Nephron progenitor cell (in vitro differentiated cells): ENCODE measurements around the gene NFATC1.
"Not testable (repeated sequence)": the region's sequence is repeated elsewhere in the genome, so short reads cannot be mapped to it uniquely, and the experiment has no call there.

Experiments used
- DNase-seq: peaks from one replicate; pipeline ENCODE4 v3.0.0; 2021
- H3K27ac Mint-ChIP-seq: 2 replicates; pipeline ENCODE4 v1.8.0; 2021; ENCODE audit warnings: mild to moderate bottlenecking, moderate library complexity, mixed read lengths
- H3K27me3 Mint-ChIP-seq: 2 replicates; pipeline ENCODE4 v1.8.0; 2021; ENCODE audit warnings: mild to moderate bottlenecking, low read depth, mixed read lengths; ENCODE audit not compliant: poor library complexity
- H3K36me3 Mint-ChIP-seq: 2 replicates; pipeline ENCODE4 v1.8.0; 2021; ENCODE audit warnings: low read depth, mixed read lengths
- H3K4me1 Mint-ChIP-seq: 2 replicates; pipeline ENCODE4 v1.8.0; 2021; ENCODE audit warnings: mixed read lengths
- H3K4me3 Mint-ChIP-seq: 2 replicates; pipeline ENCODE4 v1.8.0; 2021; ENCODE audit warnings: mild to moderate bottlenecking, moderate library complexity, mixed read lengths
- H3K9me3 Mint-ChIP-seq: 2 replicates; pipeline ENCODE4 v1.8.0; 2021; ENCODE audit warnings: mild to moderate bottlenecking, moderate library complexity, mixed read lengths
- TF ChIP-seq, protein P1 (sequence below): fragments of 200-600 bp; sonication (generic); IDR thresholded peaks from 2 replicates; pipeline ENCODE4 v1.5.0; 2021; ENCODE audit warnings: antibody characterized with exemption

The NFATC1 gene

DNA sequence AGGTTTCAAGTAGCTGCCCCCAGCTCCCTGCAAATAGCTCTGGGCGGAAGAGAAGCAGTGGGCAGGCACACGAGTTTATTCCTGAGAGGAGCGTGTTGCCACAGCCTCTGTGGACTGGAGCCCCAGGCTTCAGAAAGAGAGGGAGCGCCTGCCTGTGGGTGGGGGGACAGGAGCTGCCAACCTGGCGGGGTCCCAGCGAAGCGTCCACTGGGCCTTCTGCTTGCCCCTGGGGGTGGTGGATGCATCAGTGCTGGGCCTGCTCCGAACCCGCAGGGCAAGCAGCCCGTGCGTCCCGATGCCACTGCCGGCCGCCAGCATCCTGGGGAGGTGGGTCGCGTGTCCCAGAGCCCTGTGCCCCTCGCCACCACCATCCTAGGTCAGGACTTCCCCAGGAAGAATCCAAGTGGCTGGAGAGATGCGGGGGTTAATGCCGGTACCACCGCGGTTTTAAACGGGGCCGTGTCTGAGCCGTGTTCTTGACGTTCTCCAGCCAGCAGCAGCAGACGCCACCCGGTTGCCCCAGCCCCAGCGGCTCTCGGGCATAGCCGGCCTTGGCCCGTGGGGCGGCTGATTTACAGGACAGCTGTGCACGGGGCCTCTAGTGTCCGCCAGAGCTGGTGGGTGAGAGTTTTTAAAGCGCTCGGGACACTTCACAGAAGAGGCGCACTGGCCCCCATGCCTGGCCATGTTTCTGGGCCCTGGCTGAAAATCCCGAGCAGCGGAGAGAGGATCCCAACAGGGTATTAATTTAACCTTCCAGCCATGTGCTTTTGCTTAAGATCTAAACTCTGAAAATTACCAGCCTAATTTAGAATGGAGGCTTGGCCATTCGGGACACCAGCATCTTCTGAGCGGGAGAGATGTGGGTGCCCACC lies 84.7 kb downstream of the NFATC1 start:
- DNase-seq, result no peak
- no peak overlapping the region for H3K27ac Mint-ChIP-seq
- peaks cover 8% of the 10 kb centered on the region for H3K36me3 Mint-ChIP-seq
- no peak overlapping the region for H3K4me3 Mint-ChIP-seq
- TF ChIP-seq, protein P1, sequence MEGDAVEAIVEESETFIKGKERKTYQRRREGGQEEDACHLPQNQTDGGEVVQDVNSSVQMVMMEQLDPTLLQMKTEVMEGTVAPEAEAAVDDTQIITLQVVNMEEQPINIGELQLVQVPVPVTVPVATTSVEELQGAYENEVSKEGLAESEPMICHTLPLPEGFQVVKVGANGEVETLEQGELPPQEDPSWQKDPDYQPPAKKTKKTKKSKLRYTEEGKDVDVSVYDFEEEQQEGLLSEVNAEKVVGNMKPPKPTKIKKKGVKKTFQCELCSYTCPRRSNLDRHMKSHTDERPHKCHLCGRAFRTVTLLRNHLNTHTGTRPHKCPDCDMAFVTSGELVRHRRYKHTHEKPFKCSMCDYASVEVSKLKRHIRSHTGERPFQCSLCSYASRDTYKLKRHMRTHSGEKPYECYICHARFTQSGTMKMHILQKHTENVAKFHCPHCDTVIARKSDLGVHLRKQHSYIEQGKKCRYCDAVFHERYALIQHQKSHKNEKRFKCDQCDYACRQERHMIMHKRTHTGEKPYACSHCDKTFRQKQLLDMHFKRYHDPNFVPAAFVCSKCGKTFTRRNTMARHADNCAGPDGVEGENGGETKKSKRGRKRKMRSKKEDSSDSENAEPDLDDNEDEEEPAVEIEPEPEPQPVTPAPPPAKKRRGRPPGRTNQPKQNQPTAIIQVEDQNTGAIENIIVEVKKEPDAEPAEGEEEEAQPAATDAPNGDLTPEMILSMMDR, result no peak
- peaks cover 4% of the 10 kb centered on the region for H3K9me3 Mint-ChIP-seq
- peaks cover 3% of the 10 kb centered on the region for H3K27me3 Mint-ChIP-seq
- peaks cover 27% of the 10 kb centered on the region for H3K4me1 Mint-ChIP-seq

DNA sequence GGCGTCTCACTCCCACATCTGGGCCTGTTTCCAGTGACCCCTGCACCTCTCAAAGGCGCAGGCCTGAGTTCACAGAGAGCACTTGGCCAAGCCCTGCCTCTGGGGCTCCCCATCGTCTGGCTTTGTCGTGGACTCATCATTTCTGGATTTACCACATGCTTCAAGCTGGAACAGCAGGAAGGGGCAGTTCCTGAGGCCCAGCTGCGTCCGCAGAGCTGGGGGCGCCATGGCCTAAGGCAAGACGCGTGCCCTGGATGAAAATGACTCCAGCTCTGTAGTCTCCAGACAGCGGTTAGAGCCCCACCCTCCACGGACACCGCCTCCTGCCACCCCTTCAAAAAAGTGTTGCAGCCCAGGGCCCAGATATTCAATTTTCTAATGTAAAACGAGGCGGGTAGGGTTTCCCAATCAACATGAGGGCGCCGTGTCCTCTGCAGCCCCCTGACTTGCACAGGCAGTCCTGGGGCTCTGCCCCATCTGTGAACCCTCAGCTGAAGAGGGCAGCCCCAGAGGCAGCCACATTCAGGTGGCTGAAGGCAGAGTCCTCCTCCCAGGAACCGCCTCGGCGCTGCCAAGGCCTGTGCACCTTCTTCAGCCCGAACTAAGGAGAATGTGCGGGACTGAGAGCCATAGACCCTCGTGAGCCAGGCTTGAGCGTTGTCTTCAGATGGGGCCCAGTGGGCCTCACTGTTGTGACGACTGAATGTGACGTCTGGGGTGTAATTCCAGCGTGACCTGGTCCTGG lies 85.5 kb downstream of the NFATC1 start:
- Mint-ChIP-seq H3K9me3 (peaks cover 4% of the 10 kb centered on the region), H3K4me1 (peaks cover 33% of the 10 kb centered on the region)
- DNase-seq, result no peak

DNA sequence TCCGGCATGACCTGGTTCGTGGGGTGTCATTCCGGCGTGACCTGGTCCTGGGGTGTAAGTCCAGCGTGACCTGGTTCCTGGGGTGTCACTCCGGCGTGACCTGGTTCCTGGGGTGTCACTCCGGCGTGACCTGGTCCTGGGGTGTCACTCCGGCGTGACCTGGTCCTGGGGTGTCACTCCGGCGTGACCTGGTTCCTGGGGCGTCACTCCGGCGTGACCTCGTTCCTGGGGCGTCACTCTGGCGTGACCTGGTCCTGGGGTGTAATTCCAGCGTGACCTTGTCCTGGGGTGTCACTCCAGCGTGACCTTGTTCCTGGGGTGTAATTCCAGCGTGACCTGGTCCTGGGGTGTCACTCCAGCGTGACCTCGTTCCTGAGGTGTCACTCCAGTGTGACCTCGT lies 87.7 kb downstream of the NFATC1 start:
- not testable (repeated sequence) for H3K4me3 Mint-ChIP-seq, H3K27me3 Mint-ChIP-seq, H3K36me3 Mint-ChIP-seq, DNase-seq, H3K27ac Mint-ChIP-seq, H3K9me3 Mint-ChIP-seq
- peaks cover 33% of the 10 kb centered on the region for H3K4me1 Mint-ChIP-seq

More for the DNA sequence above, 85.5 kb downstream of the NFATC1 start:
- TF ChIP-seq, protein P1, result no peak
- Mint-ChIP-seq H3K36me3 (peaks cover 8% of the 10 kb centered on the region), H3K27ac (no peak overlapping the region), H3K4me3 (no peak overlapping the region), H3K27me3 (peaks cover 3% of the 10 kb centered on the region)

DNA sequence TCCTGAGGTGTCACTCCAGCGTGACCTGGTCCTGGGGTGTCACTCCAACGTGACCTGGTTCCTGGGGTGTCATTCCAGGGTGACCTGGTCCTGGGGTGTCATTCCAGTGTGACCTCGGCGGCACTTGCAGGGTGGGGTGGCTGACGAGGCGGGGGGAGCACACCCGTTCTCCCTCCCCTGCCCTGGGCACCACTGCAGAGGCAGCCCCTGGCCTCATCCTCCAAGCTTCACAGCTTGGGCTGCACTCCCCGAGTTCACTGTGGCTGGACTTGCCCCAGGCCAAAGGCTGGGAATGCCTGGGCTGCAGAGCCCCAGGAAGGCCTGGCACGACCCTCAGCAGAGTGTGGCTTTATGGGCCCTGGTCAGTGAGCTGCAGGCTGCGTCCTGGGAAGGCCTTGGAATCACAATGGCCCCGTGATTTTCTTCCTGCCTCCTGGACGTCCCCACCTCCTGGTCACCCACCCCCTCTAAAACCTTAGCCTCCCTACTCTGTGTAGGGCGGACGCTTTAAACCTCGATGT lies 88.3 kb downstream of the NFATC1 start:
- no peak for DNase-seq
- Mint-ChIP-seq H3K9me3 (no peaks in the 10 kb centered on the region), H3K4me1 (peaks cover 30% of the 10 kb centered on the region), H3K27me3 (no peaks in the 10 kb centered on the region), H3K27ac (peak overlapping the region; percentile 83), H3K36me3 (peaks cover 8% of the 10 kb centered on the region), H3K4me3 (no peak overlapping the region)
- TF ChIP-seq, protein P1, result no peak

DNA sequence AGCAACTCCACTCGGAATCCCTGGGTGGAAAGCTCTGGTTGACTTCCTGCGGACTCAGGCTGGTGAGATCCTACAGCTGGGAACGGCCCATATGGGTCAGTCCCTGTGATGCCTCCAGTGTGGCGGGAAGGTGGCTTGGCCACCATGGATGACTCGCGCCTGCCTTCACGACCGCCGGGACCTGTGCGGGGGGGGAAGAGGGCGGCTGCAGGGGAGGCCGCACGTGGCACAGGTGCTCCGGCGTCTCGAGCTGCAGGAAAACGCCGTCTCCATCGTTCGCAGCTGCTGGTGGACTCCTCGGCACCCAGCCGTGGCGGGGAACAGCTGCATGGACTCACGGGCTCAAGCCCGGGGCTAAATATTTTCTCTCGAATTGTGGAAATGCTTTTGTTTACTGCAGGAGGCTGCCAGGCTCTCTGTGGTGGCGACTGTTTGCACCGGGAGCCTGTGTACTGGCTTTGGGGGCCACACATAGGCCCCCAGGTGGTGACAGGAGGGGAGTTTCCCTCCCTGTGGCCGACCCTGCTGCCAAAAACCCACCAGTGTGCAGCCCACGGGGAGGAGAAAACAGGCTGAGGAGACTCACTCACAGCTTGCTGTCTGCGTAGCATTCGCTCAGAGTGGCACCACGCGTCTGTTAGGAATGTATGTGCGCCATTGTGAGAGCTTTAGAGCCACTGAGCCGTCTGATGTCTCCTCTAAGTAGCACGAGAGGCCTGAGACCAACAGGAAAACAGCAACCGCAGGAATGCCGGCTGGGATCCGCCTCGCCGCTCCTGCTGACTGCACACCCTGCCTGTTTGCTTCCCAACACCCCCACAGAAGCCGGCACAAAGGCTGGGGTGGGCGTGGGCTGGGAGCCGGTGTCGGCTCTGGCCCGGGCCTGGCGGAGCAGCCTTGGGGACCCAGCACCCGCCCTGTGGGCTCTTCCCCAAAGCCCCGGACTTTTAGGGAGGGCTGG lies 89.2 kb downstream of the NFATC1 start:
- TF ChIP-seq, protein P1, result no peak
- H3K27me3 Mint-ChIP-seq, result no peaks in the 10 kb centered on the region
- peak; percentile 53 for DNase-seq
- H3K4me3 Mint-ChIP-seq, result no peak overlapping the region
- H3K27ac Mint-ChIP-seq, result peak overlapping the region; percentile 83
- peaks cover 8% of the 10 kb centered on the region for H3K36me3 Mint-ChIP-seq
- H3K9me3 Mint-ChIP-seq, result no peaks in the 10 kb centered on the region
- H3K4me1 Mint-ChIP-seq, result peaks cover 29% of the 10 kb centered on the region
